BLaER1 (cell line): Measurements from ENCODE around the gene SH2D4B.

ENCODE experiments used
- H3K27ac ChIP-seq: shearing (Covaris generic); formaldehyde crosslinking; 2 replicates; pipeline ENCODE4 v1.8.1; 2022
- H3K27me3 ChIP-seq: shearing (Covaris generic); formaldehyde crosslinking; 2 replicates; pipeline ENCODE4 v1.8.1; 2022
- H3K36me3 ChIP-seq: shearing (Covaris generic); formaldehyde crosslinking; 2 replicates; pipeline ENCODE4 v1.8.1; 2022
- H3K4me1 ChIP-seq: shearing (Covaris generic); formaldehyde crosslinking; 2 replicates; pipeline ENCODE4 v1.8.1; 2022
- H3K4me2 ChIP-seq: shearing (Covaris generic); formaldehyde crosslinking; 2 replicates; pipeline ENCODE4 v1.8.1; 2022
- H3K4me3 ChIP-seq: shearing (Covaris generic); formaldehyde crosslinking; 2 replicates; pipeline ENCODE4 v1.8.1; 2022
- H3K9ac ChIP-seq: shearing (Covaris generic); formaldehyde crosslinking; 2 replicates; pipeline ENCODE4 v1.8.1; 2022
- H3K9me3 ChIP-seq: shearing (Covaris generic); formaldehyde crosslinking; 2 replicates; pipeline ENCODE4 v1.8.1; 2022
- H4K20me1 ChIP-seq: shearing (Covaris generic); formaldehyde crosslinking; 2 replicates; pipeline ENCODE4 v1.8.1; 2022
- Cebpa-rat ChIP-seq: shearing (Covaris generic); IDR thresholded peaks from 2 replicates; pipeline ENCODE4 v1.8.1; 2022

SH2D4B gene

GRCh38 chr10:80522756-80523363 lies 14.8 kb upstream of the SH2D4B start:
- Histone ChIP-seq H3K4me2 (peak overlapping the region; percentile 69; the same call in 1 of the 2 replicates), H3K9ac (no peak overlapping the region), H3K9me3 (no peaks in the 10 kb centered on the region), H3K27ac (no peak overlapping the region; the same call in 1 of the 2 replicates), H4K20me1 (peaks cover 37% of the 10 kb centered on the region), H3K4me3 (no peak overlapping the region), H3K4me1 (peaks cover 99% of the 10 kb centered on the region), H3K27me3 (no peaks in the 10 kb centered on the region), H3K36me3 (peaks cover 43% of the 10 kb centered on the region)
- no peak for TF ChIP-seq Cebpa-rat

- Histone ChIP-seq H3K36me3 (peaks cover 34% of the 10 kb centered on the region), H3K4me2 (peak overlapping the region; percentile 69), H3K4me3 (no peak overlapping the region), H3K27me3 (no peaks in the 10 kb centered on the region), H4K20me1 (peaks cover 28% of the 10 kb centered on the region), H3K4me1 (peaks cover 99% of the 10 kb centered on the region), H3K27ac (peak overlapping the region; percentile 74), H3K9ac (no peak overlapping the region), H3K9me3 (no peaks in the 10 kb centered on the region)
- no peak for TF ChIP-seq Cebpa-rat
Measured at GRCh38 chr10:80523773-80524172, 13.9 kb upstream of the SH2D4B start.

- no peak for TF ChIP-seq Cebpa-rat
- Histone ChIP-seq H3K9me3 (no peaks in the 10 kb centered on the region), H3K4me1 (peaks cover 99% of the 10 kb centered on the region), H3K27me3 (no peaks in the 10 kb centered on the region), H3K9ac (no peak overlapping the region), H3K4me2 (peak overlapping the region; percentile 69), H4K20me1 (peaks cover 22% of the 10 kb centered on the region), H3K27ac (peak overlapping the region; percentile 74), H3K4me3 (no peak overlapping the region), H3K36me3 (peaks cover 33% of the 10 kb centered on the region)
Measured at GRCh38 chr10:80524190-80524909, 13.4 kb upstream of the SH2D4B start.

GRCh38 chr10:80526218-80526617 lies 11.5 kb upstream of the SH2D4B start:
- peak overlapping the region; percentile 28; the same call in 1 of the 2 replicates for H3K9ac ChIP-seq
- H4K20me1 ChIP-seq: peaks cover 4% of the 10 kb centered on the region
- peaks cover 19% of the 10 kb centered on the region for H3K36me3 ChIP-seq
- peaks cover 99% of the 10 kb centered on the region for H3K4me1 ChIP-seq
- no peak for TF ChIP-seq Cebpa-rat
- H3K27me3 ChIP-seq: no peaks in the 10 kb centered on the region
- no peak overlapping the region for H3K4me3 ChIP-seq
- H3K27ac ChIP-seq: peak overlapping the region; percentile 60
- no peaks in the 10 kb centered on the region for H3K9me3 ChIP-seq
- peak overlapping the region; percentile 63 for H3K4me2 ChIP-seq

GRCh38 chr10:80526742-80527141 lies 11.0 kb upstream of the SH2D4B start:
- Histone ChIP-seq H4K20me1 (no peaks in the 10 kb centered on the region; the same call in 1 of the 2 replicates), H3K27me3 (no peaks in the 10 kb centered on the region), H3K36me3 (peaks cover 13% of the 10 kb centered on the region; the same call in 1 of the 2 replicates), H3K4me3 (no peak overlapping the region), H3K27ac (peak overlapping the region; percentile 60), H3K4me2 (peak overlapping the region; percentile 63), H3K9ac (peak overlapping the region; percentile 28; the same call in 1 of the 2 replicates), H3K4me1 (peaks cover 99% of the 10 kb centered on the region), H3K9me3 (no peaks in the 10 kb centered on the region)
- TF ChIP-seq Cebpa-rat: no peak

- H3K9ac ChIP-seq: peak overlapping the region; percentile 44; the same call in 1 of the 2 replicates
- H3K36me3 ChIP-seq: peaks cover 5% of the 10 kb centered on the region; the same call in 1 of the 2 replicates
- no peak overlapping the region for H3K4me3 ChIP-seq
- peak overlapping the region; percentile 69 for H3K27ac ChIP-seq
- peaks cover 96% of the 10 kb centered on the region for H3K4me1 ChIP-seq
- H3K4me2 ChIP-seq: peak overlapping the region; percentile 63
- no peak for TF ChIP-seq Cebpa-rat
- no peaks in the 10 kb centered on the region for H3K27me3 ChIP-seq
- no peaks in the 10 kb centered on the region for H3K9me3 ChIP-seq
- no peaks in the 10 kb centered on the region; the same call in 1 of the 2 replicates for H4K20me1 ChIP-seq
Measured at GRCh38 chr10:80528185-80528700, 9.5 kb upstream of the SH2D4B start.

- Histone ChIP-seq H4K20me1 (no peaks in the 10 kb centered on the region; the same call in 1 of the 2 replicates), H3K9me3 (no peaks in the 10 kb centered on the region), H3K27me3 (no peaks in the 10 kb centered on the region), H3K27ac (peak overlapping the region; percentile 69), H3K4me1 (peaks cover 89% of the 10 kb centered on the region), H3K36me3 (peaks cover 5% of the 10 kb centered on the region; the same call in 1 of the 2 replicates), H3K4me2 (peak overlapping the region; percentile 63), H3K9ac (peak overlapping the region; percentile 44), H3K4me3 (no peak overlapping the region)
- TF ChIP-seq Cebpa-rat: no peak
Measured at GRCh38 chr10:80528901-80529300, 8.8 kb upstream of the SH2D4B start.

- peak overlapping the region; percentile 69 for H3K27ac ChIP-seq
- H3K4me2 ChIP-seq: peak overlapping the region; percentile 63
- peaks cover 5% of the 10 kb centered on the region; the same call in 1 of the 2 replicates for H3K36me3 ChIP-seq
- H3K9me3 ChIP-seq: no peaks in the 10 kb centered on the region
- H4K20me1 ChIP-seq: no peaks in the 10 kb centered on the region; the same call in 1 of the 2 replicates
- peak overlapping the region; percentile 44; the same call in 1 of the 2 replicates for H3K9ac ChIP-seq
- TF ChIP-seq Cebpa-rat: no peak
- H3K4me1 ChIP-seq: peaks cover 82% of the 10 kb centered on the region
- no peaks in the 10 kb centered on the region for H3K27me3 ChIP-seq
- no peak overlapping the region for H3K4me3 ChIP-seq
Measured at GRCh38 chr10:80529604-80530003, 8.1 kb upstream of the SH2D4B start.

GRCh38 chr10:80530251-80530650 lies 7.5 kb upstream of the SH2D4B start:
- Histone ChIP-seq H3K9ac (peak overlapping the region; percentile 56; the same call in 1 of the 2 replicates), H3K9me3 (no peaks in the 10 kb centered on the region), H3K27ac (peak overlapping the region; percentile 69), H3K27me3 (no peaks in the 10 kb centered on the region), H4K20me1 (no peaks in the 10 kb centered on the region), H3K4me1 (peaks cover 77% of the 10 kb centered on the region), H3K4me2 (peak overlapping the region; percentile 63), H3K4me3 (no peak overlapping the region), H3K36me3 (peaks cover 5% of the 10 kb centered on the region; the same call in 1 of the 2 replicates)
- TF ChIP-seq Cebpa-rat: no peak

- Histone ChIP-seq H4K20me1 (no peaks in the 10 kb centered on the region), H3K9me3 (no peaks in the 10 kb centered on the region), H3K4me3 (no peak overlapping the region), H3K36me3 (peaks cover 5% of the 10 kb centered on the region; the same call in 1 of the 2 replicates), H3K4me1 (peaks cover 75% of the 10 kb centered on the region), H3K27ac (peak overlapping the region; percentile 69), H3K9ac (peak overlapping the region; percentile 56; the same call in 1 of the 2 replicates), H3K4me2 (peak overlapping the region; percentile 63), H3K27me3 (no peaks in the 10 kb centered on the region)
- no peak for TF ChIP-seq Cebpa-rat
Measured at GRCh38 chr10:80530816-80531215, 6.9 kb upstream of the SH2D4B start.
